HG03280 (cell line): ENCODE results near the gene NR2F1-AS1.
"Not testable (repeated sequence)": the region's sequence is repeated elsewhere in the genome, so short reads cannot be mapped to it uniquely, and the experiment has no call there.

Experiments
- ATAC-seq: cut with Tn5 transposase; IDR thresholded peaks from one replicate; pipeline ENCODE4 v1.9.1; 2021; ENCODE audit warnings: mild to moderate bottlenecking, moderate library complexity; ENCODE audit not compliant: unreplicated experiment

The NR2F1-AS1 gene

DNA sequence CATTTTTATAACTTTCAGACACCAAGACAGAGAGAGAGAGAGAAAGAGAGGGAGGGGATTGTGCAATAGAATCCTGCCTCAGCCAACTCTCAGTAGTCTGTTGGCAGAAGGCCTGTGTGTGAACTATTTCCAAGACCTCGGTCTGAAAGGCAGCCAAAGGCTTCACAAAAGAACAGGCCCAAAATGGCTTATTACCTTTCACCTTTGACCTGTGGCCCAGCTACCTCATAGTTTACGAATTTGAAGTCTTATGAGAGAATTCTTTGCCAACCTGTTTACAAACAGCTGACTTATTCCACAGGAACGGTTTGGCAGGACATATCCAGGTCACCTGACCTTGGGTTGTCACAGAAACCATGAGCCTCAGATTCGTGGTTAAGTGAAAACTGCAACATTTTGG, 48.6 kb downstream of the NR2F1-AS1 start:
- no peak for ATAC-seq

DNA sequence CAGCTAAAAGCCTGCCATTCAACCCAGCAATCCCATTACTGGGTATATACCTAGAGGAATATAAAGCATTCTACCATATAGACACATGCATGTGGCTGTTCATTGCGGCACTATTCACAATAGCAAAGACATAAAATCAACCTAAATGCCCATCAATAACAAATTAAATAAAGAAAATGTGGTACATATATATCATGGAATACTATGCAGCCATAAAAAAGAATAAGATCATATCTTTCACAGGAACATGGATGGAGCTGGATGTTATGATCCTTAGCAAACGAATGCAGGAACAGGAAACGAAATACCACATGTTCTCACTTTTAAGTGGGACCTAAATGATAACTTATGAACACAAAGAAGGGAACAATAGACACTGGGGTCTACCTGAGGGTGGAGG, 59.2 kb downstream of the NR2F1-AS1 start:
- not testable (repeated sequence) for ATAC-seq

GRCh38 chr5:93519740-93520139, 61.3 kb downstream of the NR2F1-AS1 start:
- ATAC-seq, result no peak

- ATAC-seq, result no peak
Measured at GRCh38 chr5:93517828-93518227, 63.2 kb downstream of the NR2F1-AS1 start.

DNA sequence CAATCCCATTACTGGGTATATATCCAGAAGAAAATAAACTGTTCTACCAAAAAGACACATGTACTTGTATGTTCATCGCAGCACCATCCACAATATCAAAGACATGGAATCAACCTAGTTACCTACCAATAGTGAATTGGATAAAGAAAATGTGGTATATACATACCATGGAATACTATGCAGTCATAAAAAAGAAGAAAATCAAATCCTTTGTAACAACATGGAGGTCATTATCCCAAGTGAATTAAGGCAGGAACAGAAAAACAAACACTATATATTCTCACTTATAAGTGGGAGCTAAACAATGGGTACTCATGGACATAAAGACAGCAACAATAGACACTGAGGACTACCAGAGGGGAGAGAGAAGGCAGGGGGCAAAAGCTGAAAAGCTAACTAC, 67.7 kb downstream of the NR2F1-AS1 start:
- no peak for ATAC-seq

GRCh38 chr5:93512799-93513198, 68.2 kb downstream of the NR2F1-AS1 start:
- no peak for ATAC-seq

DNA sequence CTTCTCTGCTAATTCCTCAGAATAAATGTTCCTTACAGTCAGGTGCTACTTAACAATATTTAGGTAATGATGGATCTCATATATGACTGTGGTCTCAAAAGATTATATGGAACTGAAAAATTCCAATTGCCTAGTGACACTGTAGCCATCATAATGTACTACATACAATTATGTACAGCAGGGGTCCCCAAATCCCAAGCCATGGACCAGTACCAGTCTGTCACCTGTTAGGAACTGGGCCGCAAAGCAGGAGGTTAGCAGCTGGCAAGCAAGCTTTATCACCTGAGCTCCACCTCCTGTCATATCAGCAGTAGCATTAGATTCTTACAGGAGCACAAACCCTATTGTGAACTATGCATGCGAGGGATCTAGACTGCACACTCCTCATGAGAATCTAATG, 69.6 kb downstream of the NR2F1-AS1 start:
- ATAC-seq, result no peak

DNA sequence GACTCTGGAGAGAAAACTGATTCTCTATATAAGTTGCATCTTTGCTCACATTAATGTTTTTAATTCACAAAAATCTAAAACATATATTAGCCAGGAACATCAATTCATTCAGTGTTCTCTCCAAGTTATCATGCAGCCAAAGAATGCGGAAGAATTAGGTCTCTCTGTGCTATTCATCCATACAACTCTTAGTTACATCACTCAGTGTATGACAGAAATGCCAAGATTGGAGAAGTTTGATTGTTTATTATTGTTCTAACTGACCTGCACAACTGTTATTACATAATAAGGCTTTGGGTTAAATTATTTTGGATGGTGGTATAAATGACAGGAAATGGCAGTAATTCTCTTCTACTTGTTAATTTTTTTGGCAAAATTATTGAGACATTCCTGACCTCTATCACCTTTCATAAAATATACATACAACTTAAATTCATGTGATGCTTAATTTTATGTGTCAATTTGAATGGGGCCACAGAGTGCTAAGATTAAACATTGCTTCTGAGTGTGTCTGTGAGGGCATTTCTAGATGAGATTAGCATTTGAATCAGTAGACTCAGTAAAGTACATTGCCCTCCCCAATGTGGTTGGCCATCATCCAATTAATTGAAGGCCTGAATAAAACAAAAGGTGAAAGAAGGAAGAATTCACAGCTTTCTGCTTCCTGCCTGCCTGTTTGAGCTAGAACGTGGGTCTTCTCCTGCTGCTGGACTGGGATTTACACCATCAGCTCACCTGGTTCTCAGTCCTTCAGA, 70.2 kb downstream of the NR2F1-AS1 start:
- no peak for ATAC-seq

DNA sequence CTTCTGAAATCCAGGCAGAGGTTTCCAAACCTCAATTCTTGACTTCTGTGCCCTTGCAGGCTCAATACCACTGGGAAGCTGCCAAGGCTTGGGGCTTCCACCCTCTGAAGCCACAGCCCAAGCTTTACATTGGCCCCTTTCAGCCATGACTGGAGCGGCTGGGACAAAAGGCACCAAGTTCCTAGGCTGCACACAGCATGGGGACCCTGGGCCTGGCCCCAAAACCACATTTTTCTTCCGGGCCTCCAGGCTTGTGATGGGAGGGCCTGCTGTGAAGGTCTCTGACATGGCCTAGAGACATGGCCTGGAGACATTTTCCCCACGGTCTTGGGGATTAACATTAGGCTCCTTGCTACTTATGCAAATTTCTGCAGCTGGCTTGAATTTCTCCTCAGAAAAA, 75.5 kb downstream of the NR2F1-AS1 start:
- ATAC-seq, result not testable (repeated sequence)

DNA sequence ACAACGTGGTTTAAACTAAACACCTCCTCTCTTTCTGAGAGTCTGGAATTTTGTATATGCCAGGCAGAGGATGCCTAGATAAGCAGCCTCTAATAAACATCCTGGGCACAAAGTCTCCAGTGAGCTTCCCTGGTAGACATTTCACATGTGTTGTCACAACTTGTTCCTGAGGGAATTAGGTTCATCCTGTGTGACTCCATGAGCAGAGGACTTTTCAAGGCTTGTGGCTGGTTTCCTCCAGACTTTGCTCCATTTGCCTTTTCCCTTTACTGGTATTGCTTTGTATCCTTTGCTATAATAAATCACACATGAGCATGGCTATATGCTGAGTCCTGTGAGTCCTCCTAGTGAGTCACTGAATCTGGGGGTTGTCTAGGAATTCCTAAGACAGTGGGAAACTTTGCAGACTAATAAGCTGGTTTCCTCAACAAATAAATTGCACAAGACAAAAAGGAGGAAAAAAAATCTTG, 77.4 kb downstream of the NR2F1-AS1 start:
- no peak for ATAC-seq

DNA sequence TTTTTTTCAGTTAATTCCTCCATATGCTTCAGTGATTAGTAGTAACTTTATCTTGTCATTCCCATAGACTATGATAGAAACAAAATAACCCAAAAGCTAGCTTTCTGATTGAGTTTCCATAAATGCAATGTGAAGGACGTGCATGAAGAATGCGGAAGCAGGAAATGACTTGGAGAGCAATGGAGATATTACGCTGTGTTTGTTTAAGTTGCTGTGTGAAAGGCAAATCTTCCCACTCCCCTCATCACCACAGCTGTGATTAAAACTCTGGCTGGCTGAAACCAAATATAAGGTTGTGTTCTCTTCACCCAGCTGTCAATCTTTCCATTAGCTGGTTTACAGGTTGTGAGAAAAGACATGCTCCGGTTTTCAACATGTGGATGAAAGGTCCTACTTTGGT, 83.9 kb downstream of the NR2F1-AS1 start:
- ATAC-seq, result no peak

GRCh38 chr5:93479982-93480509, 101.0 kb downstream of the NR2F1-AS1 start:
- ATAC-seq, result no peak

GRCh38 chr5:93477816-93478215, 103.2 kb downstream of the NR2F1-AS1 start:
- ATAC-seq, result no peak

DNA sequence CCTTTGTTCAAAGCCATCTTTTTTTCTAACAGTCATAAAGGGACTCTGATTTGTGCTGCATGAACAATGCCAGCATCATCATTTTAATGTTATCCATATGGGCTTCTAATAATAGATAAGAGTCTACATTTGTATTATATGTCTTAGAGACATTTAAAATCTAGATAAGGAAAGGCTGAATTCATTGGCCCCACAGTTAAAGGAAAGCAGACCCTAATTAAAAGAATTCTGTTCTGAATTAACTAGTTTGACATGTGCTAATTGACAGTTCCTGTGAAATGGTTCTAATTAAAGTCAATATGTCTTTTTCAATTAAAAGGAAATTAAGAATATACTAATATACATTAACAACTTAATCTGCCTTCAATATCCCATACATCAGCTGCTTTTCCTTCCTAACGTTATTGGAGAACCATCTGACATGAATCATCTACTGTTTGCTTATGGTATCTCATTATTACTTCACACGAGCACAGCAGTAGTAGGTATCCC, 104.7 kb downstream of the NR2F1-AS1 start:
- no peak for ATAC-seq

DNA sequence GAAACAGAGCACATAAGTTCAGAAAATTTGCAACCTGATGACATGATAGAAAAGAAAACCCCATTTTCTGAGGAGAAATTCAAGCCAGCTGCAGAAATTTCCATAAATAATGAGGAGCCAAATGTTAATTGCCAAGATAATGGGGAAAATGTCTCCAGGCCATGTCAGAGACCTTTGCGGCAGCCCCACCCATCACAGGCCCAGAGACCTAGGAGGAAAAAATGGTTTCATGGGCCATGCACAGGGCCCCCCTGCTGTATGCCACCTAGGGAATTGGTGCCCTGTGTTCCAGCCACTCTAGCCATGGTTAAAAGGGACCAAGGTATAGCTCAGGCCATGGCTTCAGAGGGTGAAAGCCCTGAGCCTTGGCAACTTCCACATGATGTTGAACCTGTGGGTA, 118.1 kb downstream of the NR2F1-AS1 start:
- ATAC-seq, result no peak

- ATAC-seq, result no peak
Measured at GRCh38 chr5:93461756-93462155, 119.3 kb downstream of the NR2F1-AS1 start.

- no peak for ATAC-seq
Measured at GRCh38 chr5:93460286-93460685, 120.7 kb downstream of the NR2F1-AS1 start.

GRCh38 chr5:93456796-93457195, 124.2 kb downstream of the NR2F1-AS1 start:
- not testable (repeated sequence) for ATAC-seq

GRCh38 chr5:93454896-93455295, 126.1 kb downstream of the NR2F1-AS1 start:
- ATAC-seq, result no peak

- no peak for ATAC-seq
Measured at GRCh38 chr5:93452255-93452654, 128.8 kb downstream of the NR2F1-AS1 start.

DNA sequence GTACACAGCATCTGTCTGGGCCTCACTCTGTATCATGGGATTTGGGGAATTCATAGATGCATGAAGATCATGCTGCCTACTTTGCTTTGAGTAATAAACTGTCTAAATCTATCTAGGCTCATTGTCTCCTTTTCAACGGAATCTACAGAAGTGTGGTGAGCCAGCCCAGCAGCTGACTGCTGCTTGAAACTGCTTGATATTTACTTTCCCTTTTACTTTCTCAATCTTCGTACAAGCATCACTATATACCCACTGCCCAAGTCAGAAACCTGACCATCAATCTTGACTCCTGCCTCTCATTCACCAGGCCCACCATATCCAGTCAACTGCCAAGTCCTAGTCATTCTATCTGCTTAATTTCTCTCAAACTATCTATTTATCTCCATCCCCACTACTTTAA, 142.9 kb downstream of the NR2F1-AS1 start:
- no peak for ATAC-seq

DNA sequence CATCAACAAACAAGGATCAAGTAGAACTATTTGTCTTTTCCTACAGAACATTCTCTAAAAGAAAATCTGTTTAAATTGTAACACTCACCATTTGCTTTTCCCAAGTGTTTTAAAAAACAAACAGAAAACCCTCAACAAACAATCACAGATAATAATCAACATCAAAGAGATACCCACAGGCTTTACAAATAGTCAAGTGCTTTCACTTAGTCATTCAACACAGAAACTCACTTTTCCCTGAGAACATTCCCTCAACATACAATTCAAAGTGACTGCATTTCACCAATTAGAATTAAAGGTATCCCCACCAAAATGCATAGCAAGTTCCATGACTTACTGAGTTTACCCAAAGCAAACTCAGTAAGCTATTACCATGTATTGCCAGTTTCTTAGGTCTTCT, 144.9 kb downstream of the NR2F1-AS1 start:
- ATAC-seq, result no peak

DNA sequence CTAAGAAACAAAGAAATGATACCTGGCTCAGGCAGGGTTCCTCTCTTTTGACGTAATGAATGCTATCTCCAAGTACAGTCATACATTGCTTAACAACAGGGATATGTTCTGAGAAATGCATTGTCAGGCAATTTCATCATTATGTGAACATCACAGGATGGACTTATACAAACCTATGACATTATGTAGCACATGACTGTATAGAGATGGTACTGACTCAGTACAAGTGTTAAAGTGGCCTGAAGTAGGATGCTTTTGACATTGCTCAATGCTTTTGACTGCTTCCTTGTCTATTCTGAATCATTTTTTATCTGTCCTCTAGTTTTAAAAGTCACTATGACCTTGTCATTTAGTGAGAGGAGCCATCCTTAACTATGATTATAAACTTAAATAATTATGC, 147.6 kb downstream of the NR2F1-AS1 start:
- ATAC-seq, result no peak
